Ascending aorta (tissue), 2 donors: ENCODE data around the gene RBMX2. TPM values are rescaled to one million over a fixed set of nuclear protein-coding genes. Genes with fewer than 3 reads are reported as not detected.
A peak's percentile ranks its signal among the peaks of the same experiment; 100 is the strongest.

Experiments
- DNase-seq, 2 donors: peaks; one replicate each; pipeline ENCODE4 v3.0.0-alpha.2; 2019; ENCODE audit warnings: low spot score in 2 of 2
- H3K27ac ChIP-seq, 2 donors: fragments of 200-600 bp; sonication (generic); one replicate each; pipeline ENCODE4 v1.5.1; 2016 to 2017; ENCODE audit warnings: mild to moderate bottlenecking in 1 of 2
- H3K27me3 ChIP-seq: fragments of 200-600 bp; sonication (generic); one replicate; pipeline ENCODE4 v1.5.1; 2017
- H3K36me3 ChIP-seq, 2 donors: fragments of 200-600 bp; sonication (generic); one replicate each; pipeline ENCODE4 v1.5.1; 2016
- H3K4me1 ChIP-seq, 2 donors: fragments of 200-600 bp; sonication (generic); one replicate each; pipeline ENCODE4 v1.5.1; 2016 to 2017; ENCODE audit warnings: mild to moderate bottlenecking in 1 of 2
- H3K4me3 ChIP-seq, 2 donors: fragments of 200-600 bp; sonication (generic); one replicate each; pipeline ENCODE4 v1.5.1; 2016 to 2017; ENCODE audit warnings: mild to moderate bottlenecking in 1 of 2
- H3K9me3 ChIP-seq, 2 donors: fragments of 200-600 bp; sonication (generic); one replicate each; pipeline ENCODE4 v1.5.1; 2016
- CTCF ChIP-seq, 3 experiments: fragments of 200-600 bp in 2 of 3; fragments of 450-650 bp in 1 of 3; sonication (generic) in 2 of 3; IDR thresholded peaks; one replicate each; pipeline ENCODE4 v1.5.1; 2016 to 2019; ENCODE audit warnings: antibody characterized with exemption in 3 of 3, mild to moderate bottlenecking in 1 of 3, moderate library complexity in 1 of 3
- intact Hi-C: fragments of 100-400 bp; cut with DNase I; formaldehyde crosslinking; loops from one replicate; pipeline ENCODE4 v1.15.1; 2023
- total RNA-seq: library from RNA; depleted of rRNA; stranded (reverse); fragments of >200 nt; gene quantifications from one replicate; pipeline ENCODE4 v1.1.0, GENCODE V29; 2016

RBMX2 gene
- total RNA-seq, 1 donor from 2014 or later: 0.75 TPM

- intact Hi-C loops: loop anchor here (1.0 kb wide), 1 partner anchor 524 kb away; no protein-coding TSS in a partner anchor
These were observed 8.2 kb upstream of the RBMX2 start for GRCh38 chrX:130393451-130394074.

GRCh38 chrX:130395341-130395740 is 6.4 kb upstream of the RBMX2 start:
- Histone ChIP-seq H3K36me3 (no peaks in the 10 kb centered on the region), H3K4me1 (no peaks in the 10 kb centered on the region), H3K9me3 (no peaks in the 10 kb centered on the region), H3K4me3 (no peak overlapping the region), H3K27me3 (no peaks in the 10 kb centered on the region), H3K27ac (no peak overlapping the region)
- DNase-seq: no peak
- TF ChIP-seq CTCF (IDR thresholded peaks at IDR 0.05): no peak
- intact Hi-C loops: no loop called here

More at GRCh38 chrX:130393451-130394074, 8.2 kb upstream of the RBMX2 start:
- peak; percentile 26 to 65 (median 63) for TF ChIP-seq CTCF (IDR thresholded peaks at IDR 0.05)
- no peaks in the 10 kb centered on the region for H3K4me1 ChIP-seq
- no peaks in the 10 kb centered on the region for H3K36me3 ChIP-seq
- no peak overlapping the region for H3K27ac ChIP-seq
- no peak for DNase-seq
- H3K9me3 ChIP-seq: no peaks in the 10 kb centered on the region
- H3K27me3 ChIP-seq: no peaks in the 10 kb centered on the region
- H3K4me3 ChIP-seq: no peak overlapping the region

- Histone ChIP-seq H3K27me3 (no peaks in the 10 kb centered on the region), H3K4me3 (peak overlapping the region; percentile 55 to 74), H3K27ac (peak overlapping the region; percentile 82 to 87), H3K9me3 (no peaks in the 10 kb centered on the region), H3K4me1 (peaks cover 0 to 2% of the 10 kb centered on the region in 2 donors), H3K36me3 (peaks cover 0 to 6% of the 10 kb centered on the region in 2 donors)
- no peak for TF ChIP-seq CTCF (IDR thresholded peaks at IDR 0.05)
- DNase-seq: no peak
- intact Hi-C loops: loop anchor here (5.0 kb wide), 1 partner anchor 500 kb away; the partner anchor contains the start of gene ENOX2
These were observed 459 bp downstream of the RBMX2 start for GRCh38 chrX:130402208-130402684.

GRCh38 chrX:130413415-130413814 is 11.6 kb downstream of the RBMX2 start:
- TF ChIP-seq CTCF (IDR thresholded peaks at IDR 0.05): no peak
- no peak for DNase-seq
- Histone ChIP-seq H3K4me3 (no peak overlapping the region), H3K4me1 (no peaks in the 10 kb centered on the region), H3K36me3 (peaks cover 4 to 18% of the 10 kb centered on the region in 2 donors), H3K9me3 (no peaks in the 10 kb centered on the region), H3K27ac (no peak overlapping the region), H3K27me3 (no peaks in the 10 kb centered on the region)
- intact Hi-C loops: no loop called here

- intact Hi-C loops: no loop called here
- no peaks in the 10 kb centered on the region for H3K9me3 ChIP-seq
- no peaks in the 10 kb centered on the region for H3K4me1 ChIP-seq
- no peak for DNase-seq
- TF ChIP-seq CTCF (IDR thresholded peaks at IDR 0.05): no peak
- H3K4me3 ChIP-seq: no peak overlapping the region
- H3K27ac ChIP-seq: no peak overlapping the region
- peaks cover 4 to 13% of the 10 kb centered on the region in 2 donors for H3K36me3 ChIP-seq
- H3K27me3 ChIP-seq: no peaks in the 10 kb centered on the region
These were observed 13.0 kb downstream of the RBMX2 start for GRCh38 chrX:130414800-130415199.
